ENCODE data around the gene REX1BD. TPM values are rescaled to one million over a fixed set of nuclear protein-coding genes. Genes with fewer than 3 reads are reported as not detected.
"Not testable (repeated sequence)": the region's sequence is repeated elsewhere in the genome, so short reads cannot be mapped to it uniquely, and the experiment has no call there.

Gene REX1BD
- total RNA-seq, 1 experiment from 2014 or later = 70.9 TPM

DNA sequence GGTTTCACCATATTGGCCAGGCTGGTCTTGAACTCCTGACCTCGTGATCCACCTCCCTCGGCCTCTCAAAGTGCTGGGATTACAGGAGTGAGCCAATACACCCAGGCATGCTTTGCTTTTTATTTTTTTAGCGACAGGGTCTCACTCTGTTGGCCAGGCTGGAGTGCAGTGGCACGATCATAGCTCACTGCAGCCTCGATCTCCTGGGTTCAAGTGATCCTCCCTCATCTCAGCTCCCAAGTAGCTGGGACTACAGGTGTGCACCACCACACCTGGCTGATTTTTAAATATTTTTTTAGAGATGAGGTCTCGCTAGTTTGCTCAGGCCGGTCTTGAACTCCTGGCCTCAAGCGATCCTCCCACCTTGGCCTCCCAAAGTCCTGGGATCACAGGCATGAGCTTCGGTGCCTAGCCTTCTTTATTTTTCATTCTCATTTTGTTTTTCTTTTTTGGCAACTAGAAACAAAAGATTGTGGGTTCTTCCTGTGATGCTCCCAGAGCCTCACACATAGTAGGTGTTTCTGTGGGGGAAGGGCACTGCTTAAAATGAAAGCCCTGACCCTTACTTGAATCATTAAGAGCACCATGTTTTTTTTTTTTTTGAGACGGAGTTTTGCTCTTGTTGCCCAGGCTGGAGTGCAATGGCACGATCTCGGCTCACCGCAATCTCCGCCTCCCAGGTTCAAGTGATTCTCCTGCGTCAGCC, 12.2 kb downstream of the REX1BD start:
- DNase-seq (ENCODE audit: low read depth) = not testable (repeated sequence)

GRCh38 chr19:18601875-18602274, 13.3 kb downstream of the REX1BD start:
- DNase-seq (ENCODE audit: low read depth) = no peak

DNA sequence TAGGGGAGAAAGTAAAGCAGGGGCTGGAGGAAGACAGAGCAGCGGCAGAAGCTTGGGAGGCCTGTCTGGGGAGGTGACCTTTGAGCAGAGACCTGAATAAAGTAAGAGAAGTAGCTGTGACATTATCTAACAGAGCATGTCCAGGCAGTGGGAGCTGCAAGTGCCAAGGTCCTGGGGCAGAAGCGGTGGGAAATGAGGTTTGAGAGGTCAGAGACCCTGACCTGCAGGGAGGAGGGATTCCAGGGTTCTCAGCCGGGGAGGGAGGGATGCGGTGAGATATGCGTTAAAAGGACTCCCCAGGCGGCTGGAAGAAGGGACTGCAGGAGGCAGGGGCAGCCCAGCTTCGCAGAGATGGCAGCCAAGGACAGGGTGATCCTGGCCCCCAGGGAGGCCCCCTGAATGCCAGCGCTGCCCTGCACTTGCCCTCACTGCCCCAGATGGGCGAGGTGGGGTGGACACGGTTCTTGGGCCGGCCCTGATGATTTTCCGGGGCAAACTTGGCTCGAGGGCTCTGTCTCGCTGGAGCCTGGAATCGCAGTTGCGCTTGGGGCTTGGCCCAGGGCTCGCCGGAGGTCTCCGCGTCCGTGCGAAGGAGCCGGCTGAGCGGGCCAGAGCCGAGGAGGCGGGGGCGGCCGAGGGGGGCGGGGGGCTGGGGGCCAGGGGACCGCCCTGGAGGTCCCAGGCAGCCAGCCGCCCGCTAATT, 14.8 kb downstream of the REX1BD start:
- DNase-seq (ENCODE audit: low read depth) = no peak

DNA sequence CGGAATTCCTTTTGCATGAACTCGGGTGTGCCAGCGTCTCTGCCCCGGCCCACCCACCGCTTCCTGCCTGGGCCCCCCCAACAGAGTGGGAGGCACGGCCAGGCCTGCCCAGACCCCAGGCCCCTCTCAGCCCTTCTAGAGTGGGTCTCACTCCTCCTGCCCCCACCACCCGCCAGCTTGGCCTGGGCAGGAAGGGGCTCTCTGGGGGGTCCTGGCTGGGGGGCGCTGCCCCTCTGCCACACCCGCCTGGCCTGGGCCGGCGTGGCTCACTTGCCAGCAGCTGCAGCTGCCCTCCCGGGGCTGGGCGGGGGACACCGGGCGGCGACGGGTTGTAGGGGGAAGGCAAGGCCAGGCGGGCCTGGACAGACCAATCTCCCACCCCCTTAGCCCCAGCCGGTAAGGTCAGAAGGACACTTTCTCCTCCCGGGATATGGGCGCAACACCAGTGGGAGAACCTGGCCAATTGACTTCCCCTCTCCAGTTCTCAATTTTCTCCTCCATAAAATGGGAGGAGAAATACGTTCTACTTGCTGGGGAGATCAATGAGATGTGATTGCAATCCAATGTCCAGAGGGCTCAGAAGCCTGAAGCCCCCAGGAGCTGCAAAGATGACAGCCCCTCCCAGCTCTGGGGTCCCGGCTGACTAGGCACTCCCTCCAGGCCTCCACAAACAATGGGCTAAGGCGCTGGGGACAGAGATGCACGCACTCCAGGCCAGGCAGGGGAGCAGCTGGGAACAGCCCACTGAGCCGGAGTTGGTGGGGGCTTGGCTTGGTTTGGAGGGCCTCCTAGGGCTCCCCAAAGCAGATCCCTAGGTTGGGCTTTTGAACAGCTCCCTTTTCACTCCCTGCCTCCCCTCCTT, 15.6 kb downstream of the REX1BD start:
- no peak for DNase-seq (ENCODE audit: low read depth)

GRCh38 chr19:18604820-18605159, 16.2 kb downstream of the REX1BD start:
- no peak for DNase-seq (ENCODE audit: low read depth)

DNA sequence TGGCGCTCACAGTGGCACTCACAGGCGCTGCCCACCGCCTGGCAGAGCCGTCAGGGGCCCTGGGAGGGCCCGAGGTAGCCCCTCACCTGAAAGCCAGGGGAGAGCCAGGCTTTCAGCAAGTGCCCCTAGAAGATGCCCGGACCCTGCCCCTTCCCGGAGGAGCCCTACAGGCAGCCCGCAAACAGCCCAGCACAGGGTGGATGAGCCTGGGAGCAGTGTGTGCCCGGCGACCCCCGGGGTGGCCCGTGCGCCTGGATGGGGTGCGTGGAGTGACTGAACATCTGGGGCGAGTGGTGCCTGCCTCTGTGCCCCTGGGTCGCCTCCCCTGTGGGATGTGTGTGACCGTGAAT, 16.6 kb downstream of the REX1BD start:
- DNase-seq (ENCODE audit: low read depth) = no peak

DNA sequence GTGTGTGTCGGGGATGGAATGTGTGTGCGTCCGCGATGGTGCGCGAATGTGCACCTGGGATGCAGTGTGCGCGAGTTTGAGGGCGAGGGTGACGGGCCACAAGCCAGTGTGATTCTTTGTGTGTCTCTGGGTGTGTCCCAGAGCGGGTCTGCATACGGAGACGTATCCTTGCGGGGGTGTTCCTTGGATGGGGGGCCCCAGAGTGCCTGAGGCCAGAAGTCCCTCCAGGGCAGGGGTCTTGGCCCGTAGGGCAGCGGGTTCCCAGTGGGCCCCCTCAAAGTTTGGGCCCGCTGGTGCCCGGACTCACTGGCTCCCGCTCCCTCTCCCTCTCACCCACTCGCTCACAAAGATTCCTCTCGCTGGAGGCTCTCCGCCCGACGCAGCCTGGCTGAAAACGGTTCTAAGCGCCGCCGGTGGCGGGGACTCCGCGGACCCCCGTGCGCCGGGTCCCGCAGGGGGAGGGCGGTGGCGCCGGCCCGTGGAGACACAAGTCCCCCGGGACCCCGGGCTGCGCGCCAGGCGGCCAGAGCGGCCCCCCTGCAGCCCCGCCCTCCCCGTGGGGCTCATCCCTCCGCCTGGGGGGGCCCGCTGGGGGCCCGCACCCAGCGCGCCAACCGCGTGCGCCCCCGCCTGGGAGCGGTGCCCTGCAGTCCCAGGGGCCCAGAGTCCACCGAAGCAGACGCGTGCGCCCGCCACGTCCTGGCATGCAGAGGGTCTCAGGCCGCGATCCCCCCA, 17.1 kb downstream of the REX1BD start:
- no peak for DNase-seq (ENCODE audit: low read depth)

GRCh38 chr19:18606281-18607225, 18.0 kb downstream of the REX1BD start, which contains the start of gene CRLF1:
Gene CRLF1, minus strand, starts transcription at chr19:18606799. Its CDS starts 143 bp downstream, at chr19:18606656.
- DNase-seq (ENCODE audit: low read depth) = no peak

DNA sequence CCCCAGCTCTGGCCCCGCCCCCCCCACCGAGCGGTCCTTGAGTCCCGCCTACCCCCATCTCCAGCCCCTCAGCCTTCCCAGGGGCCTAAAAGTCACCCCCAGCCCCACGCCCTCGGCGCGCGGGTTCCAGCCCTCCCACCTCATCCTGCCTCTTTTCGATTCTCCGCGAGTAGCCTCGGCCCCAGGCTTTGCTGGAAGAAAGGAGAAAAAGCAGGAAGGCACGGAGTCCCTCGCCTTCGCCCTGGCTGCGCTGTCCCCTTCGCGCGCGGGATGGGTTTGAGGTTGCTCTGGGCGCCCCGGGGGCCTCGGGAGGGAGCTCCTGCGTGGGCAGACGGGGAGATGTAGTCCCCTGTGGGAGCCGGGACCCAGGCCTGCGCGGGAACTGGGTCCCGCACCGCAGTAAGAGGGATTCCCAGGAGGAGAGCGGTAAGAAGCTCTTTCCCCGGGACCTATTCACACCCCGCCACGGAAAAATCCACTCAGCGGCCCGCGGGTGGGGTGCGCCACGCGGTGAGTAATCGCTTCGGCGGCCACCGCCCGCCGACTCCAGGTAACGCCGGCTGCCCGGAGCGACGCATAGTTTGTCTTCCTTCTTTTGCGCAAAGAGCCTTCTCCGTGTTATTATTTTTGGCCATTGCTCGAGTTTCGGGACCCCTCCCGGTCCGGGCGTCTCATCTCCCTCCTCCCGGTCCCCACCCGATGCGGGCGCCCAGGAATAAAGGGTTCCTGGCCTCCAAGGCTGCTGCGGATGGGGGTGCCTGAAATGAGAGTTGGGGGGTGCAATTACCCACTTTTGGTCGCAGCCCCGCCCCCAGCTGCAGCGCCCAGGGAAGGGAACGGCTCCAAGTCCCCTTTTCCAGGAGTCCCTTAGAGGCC, 18.9 kb downstream of the REX1BD start:
- DNase-seq (ENCODE audit: low read depth) = no peak

GRCh38 chr19:18608102-18608804, 19.7 kb downstream of the REX1BD start:
- DNase-seq (ENCODE audit: low read depth) = no peak

DNA sequence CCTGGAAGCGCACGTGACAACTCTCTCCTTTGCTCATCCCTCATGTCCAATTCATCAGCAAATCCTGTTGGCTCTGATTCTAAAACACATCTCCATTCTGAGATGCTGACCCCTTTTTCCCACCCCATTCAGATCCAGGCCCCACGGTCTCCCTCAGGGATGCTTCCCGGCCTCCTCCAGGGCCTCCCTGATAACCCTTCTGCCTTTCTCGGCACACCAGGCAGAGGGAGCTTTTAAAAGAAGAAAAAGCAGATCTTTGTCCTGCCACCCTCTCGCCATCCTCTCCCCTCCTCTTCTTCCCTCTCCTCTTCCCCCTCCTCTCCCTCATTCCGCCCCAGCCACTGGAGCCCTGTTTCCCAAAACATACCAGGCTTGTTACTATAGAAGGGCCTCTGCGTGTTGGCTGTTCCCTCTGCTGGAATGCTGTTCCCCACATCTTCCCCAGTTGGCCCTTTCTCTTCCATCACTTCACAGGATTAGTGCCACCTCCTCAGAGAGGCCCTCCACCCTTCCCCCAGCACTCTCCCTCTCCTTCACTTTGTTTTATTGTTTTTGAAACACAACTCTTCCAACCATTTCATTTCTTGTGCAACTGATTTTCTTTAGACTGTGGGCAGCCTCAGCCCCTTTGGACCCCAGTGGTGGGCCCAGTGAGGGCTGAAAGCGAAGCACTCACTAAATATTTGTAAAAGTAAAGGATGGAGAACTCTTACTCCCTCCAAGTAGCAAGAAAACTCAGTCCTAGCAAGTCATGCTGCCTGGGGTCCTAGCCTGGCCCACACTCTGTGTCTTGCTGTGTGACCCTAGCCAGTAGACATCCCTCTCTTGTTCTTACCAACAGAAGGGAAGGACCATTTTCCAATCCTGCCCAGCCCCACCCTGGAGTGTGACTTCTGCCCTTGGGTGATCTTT, 20.5 kb downstream of the REX1BD start:
- DNase-seq (ENCODE audit: low read depth) = no peak

- DNase-seq (ENCODE audit: low read depth) = no peak
Measured at GRCh38 chr19:18609717-18610051, 21.1 kb downstream of the REX1BD start.

- no peak for DNase-seq (ENCODE audit: low read depth)
Measured at GRCh38 chr19:18610245-18610555, 21.6 kb downstream of the REX1BD start.

DNA sequence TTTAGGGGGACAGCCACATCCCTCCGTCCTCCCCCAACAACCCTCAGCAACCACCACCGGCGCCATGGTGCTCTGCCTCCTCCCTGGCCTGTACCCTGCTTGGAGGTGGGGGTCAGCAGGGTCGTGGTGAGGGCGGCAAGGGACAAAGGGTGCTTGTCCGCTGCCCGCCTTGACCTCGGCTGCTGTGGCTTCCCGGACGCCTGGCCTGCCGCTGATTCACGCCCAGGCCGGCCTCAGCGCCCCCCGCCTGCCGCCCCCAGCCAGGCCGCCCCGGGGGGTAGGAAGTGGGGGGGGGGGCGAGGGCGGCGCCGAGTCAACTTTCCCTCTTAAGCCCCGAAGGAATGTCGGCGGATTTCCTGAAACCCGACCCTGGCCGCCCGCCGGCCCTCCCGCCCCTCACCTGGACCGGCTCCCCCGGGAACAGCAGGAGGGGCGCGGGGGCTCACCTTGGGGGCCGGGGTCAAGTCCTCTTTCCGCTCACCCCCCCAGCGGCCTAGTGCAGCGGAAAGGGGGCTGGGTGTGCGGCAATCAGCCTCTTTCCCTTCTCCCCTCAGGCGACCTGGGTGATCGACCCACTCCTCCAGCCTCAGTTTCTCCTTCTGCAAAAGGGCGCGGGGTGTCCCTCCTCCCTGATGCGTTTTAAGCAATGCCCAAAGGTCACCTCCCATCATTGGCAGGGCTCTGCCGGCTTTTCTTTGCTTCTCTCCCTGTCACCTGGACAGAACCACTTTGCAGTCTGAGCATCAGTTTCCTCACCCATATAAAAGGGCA, 22.1 kb downstream of the REX1BD start:
- no peak for DNase-seq (ENCODE audit: low read depth)

- no peak for DNase-seq (ENCODE audit: low read depth)
Measured at GRCh38 chr19:18611327-18612050, 22.9 kb downstream of the REX1BD start.

- DNase-seq (ENCODE audit: low read depth) = no peak
Measured at GRCh38 chr19:18612051-18612771, 23.6 kb downstream of the REX1BD start.

All from HT1080 (cell line).